Uterus (tissue), 2 donors: ENCODE results near the gene CPZ.

Experiments used
- CTCF ChIP-seq, 4 experiments: fragments of 200-600 bp in 2 of 4; fragments of 450-650 bp in 2 of 4; sonication (generic) in 2 of 4; IDR thresholded peaks; one replicate each; pipeline ENCODE4 v1.5.1; 2016 to 2019; ENCODE audit warnings: antibody characterized with exemption in 4 of 4, mild to moderate bottlenecking in 2 of 4, moderate library complexity in 1 of 4
- POLR2A ChIP-seq, 2 donors: fragments of 450-650 bp; IDR thresholded peaks; one replicate each; pipeline ENCODE4 v1.6.1; 2016; ENCODE audit warnings: antibody characterized with exemption in 2 of 2, mild to moderate bottlenecking in 1 of 2, moderate library complexity in 1 of 2

GRCh38 chr4:8591114-8591513, 1.5 kb upstream of the CPZ start:
- no peak for TF ChIP-seq CTCF (IDR thresholded peaks at IDR 0.05)
- no peak for TF ChIP-seq POLR2A (IDR thresholded peaks at IDR 0.05)
